Measurements from ENCODE around the gene HOXD3. TPM values are rescaled to one million over a fixed set of nuclear protein-coding genes. Genes with fewer than 3 reads are reported as not detected.

HOXD3 gene
- total RNA-seq, 2 donors from 2014 or later = 3.8 to 9.5 TPM

Small RNAs within 50 kb of the gene (microRNA-seq; reads per million reads assigned to microRNA genes)
- gene MIR10B = 18,169 to 28,156 reads per million in 2 donors

Other genes with a start within 250 kb of the HOXD3 start
- 10 to 100 TPM; 41.5 to 41.9 TPM for gene LNPK, start 155.0 kb upstream of the HOXD3 start, total RNA-seq
- not detected for gene EVX2, start 73.3 kb upstream of the HOXD3 start, total RNA-seq
- under 1 TPM; 0.14 to 0.15 TPM for gene HOXD13, start 64.6 kb upstream of the HOXD3 start, total RNA-seq
- gene HOXD12, start 57.5 kb upstream of the HOXD3 start, total RNA-seq = not detected
- 1 to 10 TPM in 1 of 2 donors, under 1 TPM in 1; 0.37 to 4.2 TPM for gene HOXD11, start 50.0 kb upstream of the HOXD3 start, total RNA-seq
- gene HOXD10, start 40.5 kb upstream of the HOXD3 start, total RNA-seq = 10 to 100 TPM in 1 of 2 donors, 1 to 10 TPM in 1; 1.0 to 14.8 TPM
- gene HOXD9, start 34.6 kb upstream of the HOXD3 start, total RNA-seq = 1 to 10 TPM; 1.4 to 5.8 TPM
- 1 to 10 TPM; 6.2 to 9.8 TPM for gene HOXD8, start 27.6 kb upstream of the HOXD3 start, total RNA-seq
- gene HOXD4, start 5.8 kb upstream of the HOXD3 start, total RNA-seq = 1 to 10 TPM; 3.8 to 9.7 TPM
- 1 to 10 TPM; 3.5 to 6.9 TPM for gene HOXD1, start 31.4 kb downstream of the HOXD3 start, total RNA-seq
- gene MTX2, start 112.1 kb downstream of the HOXD3 start, total RNA-seq = 10 to 100 TPM; 31.1 to 34.0 TPM

Measured in left colon (tissue), 2 donors.